D721Med (cell line): Measurements from ENCODE around the gene ENO1.
A peak's percentile ranks its signal among the peaks of the same experiment; 100 is the strongest.
"Not testable (repeated sequence)": the region's sequence is repeated elsewhere in the genome, so short reads cannot be mapped to it uniquely, and the experiment has no call there.

Experiments
- DNase-seq: peaks from one replicate; pipeline ENCODE4 v3.0.0; 2011; ENCODE audit warnings: low spot score; ENCODE audit not compliant: insufficient read length
- FAIRE-seq: peaks from 2 replicates; lab custom pipeline; 2011; peaks lifted over from hg19 to GRCh38; lab: Jason Lieb, UNC
- TF ChIP-seq, protein P1 (sequence below): IDR thresholded peaks from 2 replicates; pipeline ENCODE4 v1.5.1; 2012; ENCODE audit warnings: mild to moderate bottlenecking, control low read depth; ENCODE audit not compliant: insufficient read depth; ENCODE audit errors: missing control alignments

ENO1 gene

DNA sequence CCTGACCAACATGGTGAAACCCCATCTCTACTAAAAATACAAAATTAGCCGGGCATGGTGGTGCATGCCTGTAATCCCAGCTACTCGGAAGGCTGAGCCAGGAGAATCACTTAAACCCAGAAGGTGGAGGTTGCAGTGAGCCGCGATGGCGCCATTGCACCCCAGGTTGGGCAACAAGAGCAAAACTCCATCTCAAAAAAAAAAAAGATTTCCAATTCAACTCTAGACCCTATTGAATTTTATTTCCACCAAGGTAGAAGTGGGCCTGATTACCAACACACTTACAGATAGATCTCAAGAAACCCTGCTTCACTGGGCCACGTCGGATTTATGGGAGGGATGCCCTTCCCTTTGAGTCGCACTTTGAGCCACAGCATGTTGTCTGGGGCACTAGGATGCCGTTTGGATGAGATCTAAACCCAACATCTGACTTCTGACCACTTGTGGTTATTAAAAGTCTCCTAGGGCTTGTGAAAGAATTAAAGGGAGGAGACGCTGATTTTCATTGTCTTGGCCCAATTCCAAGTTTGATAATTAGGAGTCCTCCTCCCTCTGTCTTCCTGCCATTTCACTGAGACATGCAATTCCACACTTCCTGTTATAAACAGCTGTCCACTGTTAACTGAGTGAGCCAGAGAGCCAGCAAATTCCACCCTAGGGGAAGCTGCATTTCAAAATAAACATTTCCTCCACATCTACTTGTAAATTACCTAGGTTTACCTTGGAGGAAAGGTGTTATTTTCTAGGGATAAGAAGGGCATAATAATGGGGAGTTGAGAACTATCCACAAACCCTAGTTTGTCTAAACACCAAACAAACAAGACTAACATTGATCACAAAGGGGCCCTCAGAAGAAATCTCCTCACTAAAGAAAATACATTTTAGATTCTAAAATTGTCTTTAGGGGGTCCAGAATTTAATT lies 55.9 kb downstream of the ENO1 start:
- no peak for FAIRE-seq
- TF ChIP-seq, protein P1, sequence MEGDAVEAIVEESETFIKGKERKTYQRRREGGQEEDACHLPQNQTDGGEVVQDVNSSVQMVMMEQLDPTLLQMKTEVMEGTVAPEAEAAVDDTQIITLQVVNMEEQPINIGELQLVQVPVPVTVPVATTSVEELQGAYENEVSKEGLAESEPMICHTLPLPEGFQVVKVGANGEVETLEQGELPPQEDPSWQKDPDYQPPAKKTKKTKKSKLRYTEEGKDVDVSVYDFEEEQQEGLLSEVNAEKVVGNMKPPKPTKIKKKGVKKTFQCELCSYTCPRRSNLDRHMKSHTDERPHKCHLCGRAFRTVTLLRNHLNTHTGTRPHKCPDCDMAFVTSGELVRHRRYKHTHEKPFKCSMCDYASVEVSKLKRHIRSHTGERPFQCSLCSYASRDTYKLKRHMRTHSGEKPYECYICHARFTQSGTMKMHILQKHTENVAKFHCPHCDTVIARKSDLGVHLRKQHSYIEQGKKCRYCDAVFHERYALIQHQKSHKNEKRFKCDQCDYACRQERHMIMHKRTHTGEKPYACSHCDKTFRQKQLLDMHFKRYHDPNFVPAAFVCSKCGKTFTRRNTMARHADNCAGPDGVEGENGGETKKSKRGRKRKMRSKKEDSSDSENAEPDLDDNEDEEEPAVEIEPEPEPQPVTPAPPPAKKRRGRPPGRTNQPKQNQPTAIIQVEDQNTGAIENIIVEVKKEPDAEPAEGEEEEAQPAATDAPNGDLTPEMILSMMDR, result no peak
- DNase-seq, result no peak

DNA sequence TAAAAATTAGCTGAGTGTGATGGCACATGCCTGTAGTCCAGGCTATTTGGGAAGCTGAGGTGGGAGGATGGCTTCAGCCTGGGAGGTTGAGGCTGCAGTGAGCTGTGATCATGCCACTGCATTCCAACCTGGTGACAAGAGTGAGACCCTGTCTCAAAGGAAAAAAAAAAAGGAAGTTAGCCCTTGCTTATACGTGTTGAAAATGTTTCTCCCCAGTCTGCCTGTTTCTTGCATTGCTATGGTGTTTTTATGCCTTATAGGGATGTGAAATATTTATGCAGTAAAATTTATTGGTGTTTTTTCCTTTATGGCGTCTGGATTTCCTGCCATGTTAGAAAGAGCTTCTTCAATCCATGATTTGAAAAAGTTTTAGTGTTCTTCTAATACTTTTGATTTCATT lies 57.4 kb downstream of the ENO1 start:
- no peak for FAIRE-seq
- TF ChIP-seq, protein P1, result no peak

DNA sequence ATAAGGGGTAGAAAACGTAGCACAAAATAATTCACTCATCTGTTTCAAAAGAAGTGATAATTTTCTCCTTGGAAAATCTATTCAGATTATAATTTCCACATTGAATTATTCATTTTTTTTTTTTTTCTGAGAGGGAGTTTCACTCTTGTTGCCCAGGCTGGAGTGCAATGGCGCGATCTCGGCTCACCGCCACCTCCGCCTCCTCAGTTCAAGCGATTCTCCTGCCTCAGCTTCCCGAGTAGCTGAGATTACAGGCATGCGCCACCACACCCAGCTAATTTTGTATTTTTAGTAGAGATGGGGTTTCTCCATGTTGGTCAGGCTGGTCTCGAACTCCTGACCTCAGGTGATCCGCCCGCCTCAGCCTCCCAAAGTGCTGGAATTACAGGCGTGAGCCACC lies 59.7 kb downstream of the ENO1 start:
- not testable (repeated sequence) for DNase-seq, FAIRE-seq

More for the DNA sequence above, 57.4 kb downstream of the ENO1 start:
- DNase-seq, result no peak

DNA sequence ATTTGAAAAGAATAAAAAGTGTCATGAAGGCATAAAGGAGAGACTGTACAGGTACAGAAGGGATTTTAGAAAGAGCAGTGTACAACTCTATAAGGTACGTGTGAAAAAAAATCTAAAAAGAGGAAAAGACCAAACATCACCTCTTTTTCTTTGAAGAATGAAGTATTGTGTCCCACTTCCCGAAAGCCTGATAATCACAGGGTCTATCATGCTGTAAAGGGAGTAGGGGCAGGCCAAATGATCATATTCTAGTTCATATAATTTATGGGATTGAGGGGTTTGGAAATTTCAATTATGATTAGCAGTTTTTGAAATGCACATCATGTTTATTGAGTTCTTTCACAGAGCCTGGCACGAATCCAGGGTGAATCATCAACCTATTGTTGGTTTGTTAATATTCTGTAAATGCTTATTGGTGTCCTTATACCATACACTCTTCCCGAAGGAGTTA lies 60.1 kb downstream of the ENO1 start:
- FAIRE-seq (no peak), DNase-seq (no peak)
- TF ChIP-seq, protein P1, result no peak

DNA sequence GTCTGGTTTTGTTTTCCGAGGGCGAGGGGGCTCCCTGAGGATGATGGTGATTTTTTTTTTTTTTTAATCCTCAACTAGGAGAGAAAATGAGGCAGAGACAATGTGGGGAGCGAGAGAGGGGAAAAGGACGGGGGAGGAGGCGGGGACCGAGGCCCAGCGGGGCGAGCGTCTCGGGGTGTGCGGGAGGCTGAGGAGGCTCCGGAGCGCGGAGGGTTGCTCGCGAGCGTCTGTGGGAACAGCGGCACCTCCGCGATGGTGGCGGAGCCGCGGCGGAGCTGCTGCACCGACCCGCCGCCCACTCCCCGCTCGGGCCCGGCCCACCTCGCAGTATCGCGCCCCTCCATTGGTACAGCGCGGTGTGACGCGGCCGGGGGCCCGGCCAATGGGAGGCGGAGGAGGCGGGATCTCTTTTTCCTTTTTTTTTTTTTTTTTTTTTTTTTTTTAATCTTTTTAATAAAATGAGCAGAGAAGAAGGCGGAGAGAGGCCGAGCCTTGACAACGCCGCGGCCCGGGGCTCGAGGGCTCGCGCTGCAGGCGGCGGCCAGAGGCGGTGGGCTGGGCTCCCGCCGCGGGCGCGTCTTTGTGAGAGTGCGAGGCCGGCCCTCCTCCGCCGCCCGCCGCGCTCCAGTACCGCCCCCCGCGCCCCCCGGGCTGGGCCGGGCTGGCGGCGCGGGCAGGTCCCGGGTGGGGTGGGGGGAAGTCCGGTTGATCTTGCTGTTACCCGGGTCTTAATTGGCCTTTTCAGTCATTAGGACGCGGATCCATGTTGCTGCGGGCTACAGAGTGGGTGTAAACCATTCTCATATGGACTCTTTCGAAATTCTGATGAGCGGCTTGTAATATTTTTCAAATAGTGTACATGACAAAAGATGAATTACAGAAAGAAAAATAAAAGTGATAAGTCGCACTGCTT lies 60.8 kb downstream of the ENO1 start, which contains the start of gene RERE:
TSS of gene RERE (minus strand) at position 229 of the 913 bp plus-strand sequence.
- TF ChIP-seq, protein P1, result no peak
- no peak for FAIRE-seq
- peak; percentile 50 for DNase-seq

DNA sequence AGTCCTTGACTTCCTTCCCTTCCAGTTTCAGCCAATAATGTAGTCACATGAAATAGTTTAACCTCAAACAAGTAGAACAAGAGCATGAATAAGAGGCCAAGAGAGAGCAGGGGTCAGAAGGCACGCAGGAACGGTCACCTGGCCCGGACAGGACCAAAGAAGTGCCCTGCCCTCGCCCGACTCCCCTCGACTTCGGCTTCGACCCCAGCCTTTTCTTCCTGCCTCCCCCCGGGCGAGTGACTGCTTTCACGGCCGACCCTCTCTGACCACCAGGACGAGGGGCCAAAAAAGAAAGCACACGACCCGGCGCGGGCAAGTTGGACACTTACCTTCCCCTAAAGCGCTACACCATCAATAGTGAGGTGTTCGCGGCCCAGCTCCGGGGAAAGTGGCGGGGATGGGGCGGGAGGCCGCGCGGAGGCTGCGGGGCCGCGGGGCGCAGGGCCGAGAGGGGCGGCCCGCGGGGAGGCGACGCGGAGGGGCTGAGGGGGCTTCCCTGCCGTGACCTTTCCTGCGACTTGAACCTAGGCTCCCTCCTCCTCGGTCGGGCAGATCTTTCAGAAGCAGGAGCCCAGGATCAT lies 61.6 kb downstream of the ENO1 start:
- FAIRE-seq, result no peak
- DNase-seq, result no peak
- TF ChIP-seq, protein P1, result no peak

DNA sequence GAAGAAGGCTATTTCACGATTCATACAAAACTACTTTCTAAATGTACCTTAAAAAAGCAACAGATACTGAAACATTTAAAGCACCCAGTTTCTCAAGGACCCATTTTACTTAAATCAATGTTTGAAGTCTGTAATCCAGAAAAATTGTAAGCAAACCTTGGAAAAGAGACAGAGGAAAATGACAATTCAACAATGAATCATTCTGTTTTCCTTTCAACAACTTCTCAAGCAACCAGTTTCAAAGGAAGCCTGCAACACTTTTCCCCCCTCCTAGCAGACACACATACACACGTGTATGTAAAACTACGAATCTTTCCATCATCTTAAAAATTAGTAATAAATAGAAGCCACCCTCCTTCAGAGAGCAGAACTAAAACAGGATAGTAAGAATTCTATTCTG lies 62.2 kb downstream of the ENO1 start:
- FAIRE-seq, result no peak
- no peak for DNase-seq
- TF ChIP-seq, protein P1, result no peak
